Stimulated activated CD4-positive, alpha-beta T cell treated with anti-CD3 and anti-CD28 coated beads, TNF-alpha, amount 100 ng/mL, for 24 hours (primary cell): Measurements from ENCODE around the gene PMAIP1.
"Not testable (repeated sequence)": the region's sequence is repeated elsewhere in the genome, so short reads cannot be mapped to it uniquely, and the experiment has no call there.

ENCODE experiments used
- DNase-seq, 3 experiments: peaks; one replicate each; pipeline ENCODE4 v3.0.0-alpha.2; 2020; ENCODE audit warnings: low read depth in 3 of 3

PMAIP1 gene

GRCh38 chr18:59884351-59884750 lies 15.4 kb upstream of the PMAIP1 start:
- no peak for DNase-seq

GRCh38 chr18:59885579-59886163 lies 14.1 kb upstream of the PMAIP1 start:
- DNase-seq, result peak in 1 of 3 experiments; percentile 12

- DNase-seq, result not testable (repeated sequence)
Measured at GRCh38 chr18:59886399-59886798, 13.4 kb upstream of the PMAIP1 start.

- DNase-seq, result no peak
Measured at GRCh38 chr18:59892123-59892522, 7.7 kb upstream of the PMAIP1 start.

- DNase-seq, result no peak
Measured at GRCh38 chr18:59893971-59894370, 5.8 kb upstream of the PMAIP1 start.

- no peak for DNase-seq
Measured at GRCh38 chr18:59897321-59897954, 2.4 kb upstream of the PMAIP1 start.

GRCh38 chr18:59898093-59898492 lies 1.7 kb upstream of the PMAIP1 start:
- no peak for DNase-seq

- DNase-seq, result no peak
Measured at GRCh38 chr18:59898609-59899297, 1.0 kb upstream of the PMAIP1 start.

- DNase-seq, result peak; percentile 32 to 58 (median 58)
Measured at GRCh38 chr18:59900222-59901128, 679 bp downstream of the PMAIP1 start.

GRCh38 chr18:59902131-59902992 lies 2.6 kb downstream of the PMAIP1 start:
- DNase-seq, result no peak

- no peak for DNase-seq
Measured at GRCh38 chr18:59902993-59903610, 3.3 kb downstream of the PMAIP1 start.

- no peak for DNase-seq
Measured at GRCh38 chr18:59904011-59904601, 4.3 kb downstream of the PMAIP1 start.

- DNase-seq, result no peak
Measured at GRCh38 chr18:59905686-59906091, 5.9 kb downstream of the PMAIP1 start.

GRCh38 chr18:59906203-59906602 lies 6.4 kb downstream of the PMAIP1 start:
- no peak for DNase-seq

GRCh38 chr18:59907172-59907571 lies 7.4 kb downstream of the PMAIP1 start:
- no peak for DNase-seq

GRCh38 chr18:59907660-59908059 lies 7.9 kb downstream of the PMAIP1 start:
- no peak for DNase-seq

GRCh38 chr18:59908799-59909198 lies 9.0 kb downstream of the PMAIP1 start:
- DNase-seq, result no peak

GRCh38 chr18:59909289-59910036 lies 9.7 kb downstream of the PMAIP1 start:
- no peak for DNase-seq

- DNase-seq, result no peak
Measured at GRCh38 chr18:59910967-59911366, 11.2 kb downstream of the PMAIP1 start.

GRCh38 chr18:59911600-59911999 lies 11.8 kb downstream of the PMAIP1 start:
- no peak for DNase-seq
